ENCODE results near the gene CEP135. TPM values are rescaled to one million over a fixed set of nuclear protein-coding genes. Genes with fewer than 3 reads are reported as not detected.

The CEP135 gene
- total RNA-seq, 1 donor from 2014 or later, result 6.1 TPM

GRCh38 chr4:56052966-56053365, 104.2 kb downstream of the CEP135 start:
- no peak for DNase-seq (ENCODE audit: extremely low spot score in 2 of 2)
- Histone ChIP-seq H3K27ac (no peak overlapping the region), H3K4me1 (peaks cover 16% of the 10 kb centered on the region), H3K9me3 (no peaks in the 10 kb centered on the region), H3K27me3 (no peaks in the 10 kb centered on the region), H3K4me3 (no peak overlapping the region), H3K36me3 (no peaks in the 10 kb centered on the region)
- TF ChIP-seq CTCF (IDR thresholded peaks at IDR 0.05), result no peak
- no peak for TF ChIP-seq POLR2AphosphoS5 (IDR thresholded peaks at IDR 0.05; ENCODE audit: insufficient read depth in 1 of 2, low read depth in 1 of 2)
- no peak for TF ChIP-seq POLR2A (IDR thresholded peaks at IDR 0.05)
- intact Hi-C loops (cut with DNase I), result no loop called here

GRCh38 chr4:56055027-56055977, 106.6 kb downstream of the CEP135 start:
- H3K27ac ChIP-seq, result no peak overlapping the region
- no peaks in the 10 kb centered on the region for H3K9me3 ChIP-seq
- no peak for DNase-seq (ENCODE audit: extremely low spot score in 2 of 2)
- intact Hi-C loops (cut with DNase I), result no loop called here
- H3K4me3 ChIP-seq, result no peak overlapping the region
- no peaks in the 10 kb centered on the region for H3K36me3 ChIP-seq
- H3K27me3 ChIP-seq, result no peaks in the 10 kb centered on the region
- TF ChIP-seq POLR2AphosphoS5 (IDR thresholded peaks at IDR 0.05; ENCODE audit: insufficient read depth in 1 of 2, low read depth in 1 of 2), result no peak
- peaks cover 1% of the 10 kb centered on the region for H3K4me1 ChIP-seq

GRCh38 chr4:56055991-56056390, 107.2 kb downstream of the CEP135 start:
- no peaks in the 10 kb centered on the region for H3K27me3 ChIP-seq
- no peak for DNase-seq (ENCODE audit: extremely low spot score in 2 of 2)
- intact Hi-C loops (cut with DNase I), result no loop called here
- no peak overlapping the region for H3K27ac ChIP-seq
- TF ChIP-seq CTCF (IDR thresholded peaks at IDR 0.05) (no peak), POLR2AphosphoS5 (IDR thresholded peaks at IDR 0.05; ENCODE audit: insufficient read depth in 1 of 2, low read depth in 1 of 2) (no peak), POLR2A (IDR thresholded peaks at IDR 0.05) (no peak)
- no peaks in the 10 kb centered on the region for H3K9me3 ChIP-seq
- no peaks in the 10 kb centered on the region for H3K36me3 ChIP-seq
- H3K4me1 ChIP-seq, result no peaks in the 10 kb centered on the region
- H3K4me3 ChIP-seq, result no peak overlapping the region

GRCh38 chr4:56058555-56058954, 109.8 kb downstream of the CEP135 start:
- Histone ChIP-seq H3K36me3 (no peaks in the 10 kb centered on the region), H3K9me3 (no peaks in the 10 kb centered on the region), H3K27me3 (no peaks in the 10 kb centered on the region), H3K27ac (no peak overlapping the region), H3K4me1 (no peaks in the 10 kb centered on the region), H3K4me3 (no peak overlapping the region)
- DNase-seq (ENCODE audit: extremely low spot score in 2 of 2), result no peak
- TF ChIP-seq POLR2A (IDR thresholded peaks at IDR 0.05), result no peak
- intact Hi-C loops (cut with DNase I), result no loop called here

GRCh38 chr4:56060036-56060435, 111.3 kb downstream of the CEP135 start:
- intact Hi-C loops (cut with DNase I), result no loop called here
- Histone ChIP-seq H3K27ac (no peak overlapping the region), H3K27me3 (no peaks in the 10 kb centered on the region), H3K36me3 (no peaks in the 10 kb centered on the region), H3K4me1 (no peaks in the 10 kb centered on the region), H3K4me3 (no peak overlapping the region), H3K9me3 (no peaks in the 10 kb centered on the region)
- DNase-seq (ENCODE audit: extremely low spot score in 2 of 2), result no peak
- no peak for TF ChIP-seq POLR2AphosphoS5 (IDR thresholded peaks at IDR 0.05; ENCODE audit: insufficient read depth in 1 of 2, low read depth in 1 of 2)
- TF ChIP-seq CTCF (IDR thresholded peaks at IDR 0.05), result no peak
- no peak for TF ChIP-seq POLR2A (IDR thresholded peaks at IDR 0.05)

GRCh38 chr4:56062106-56062505, 113.4 kb downstream of the CEP135 start:
- Histone ChIP-seq H3K36me3 (no peaks in the 10 kb centered on the region), H3K27ac (no peak overlapping the region), H3K9me3 (no peaks in the 10 kb centered on the region), H3K27me3 (no peaks in the 10 kb centered on the region), H3K4me1 (no peaks in the 10 kb centered on the region), H3K4me3 (no peak overlapping the region)
- DNase-seq (ENCODE audit: extremely low spot score in 2 of 2), result no peak
- TF ChIP-seq POLR2AphosphoS5 (IDR thresholded peaks at IDR 0.05; ENCODE audit: insufficient read depth in 1 of 2, low read depth in 1 of 2), result no peak
- TF ChIP-seq POLR2A (IDR thresholded peaks at IDR 0.05), result no peak
- no peak for TF ChIP-seq CTCF (IDR thresholded peaks at IDR 0.05)
- intact Hi-C loops (cut with DNase I), result no loop called here
